Measurements from ENCODE around the gene ATP6V1A. TPM values are rescaled to one million over a fixed set of nuclear protein-coding genes. Genes with fewer than 3 reads are reported as not detected.

The ATP6V1A gene
- total RNA-seq, 1 donor from 2014 or later, result 39.1 TPM

GRCh38 chr3:113754494-113755159 is 7.8 kb downstream of the ATP6V1A start:
- intact Hi-C loops (cut with micrococcal nuclease), result no loop called here

GRCh38 chr3:113758389-113759024 is 11.7 kb downstream of the ATP6V1A start:
- peaks cover 13% of the 10 kb centered on the region for H3K4me1 Mint-ChIP-seq (ENCODE audit: low read depth)
- H3K27me3 Mint-ChIP-seq (ENCODE audit: insufficient read depth), result no peaks in the 10 kb centered on the region

More at GRCh38 chr3:113754494-113755159, 7.8 kb downstream of the ATP6V1A start:
- H3K4me3 Mint-ChIP-seq, result no peak overlapping the region
- DNase-seq (ENCODE audit: low spot score), result no peak
- H3K27ac Mint-ChIP-seq, result no peak overlapping the region
- H3K9me3 Mint-ChIP-seq, result peaks cover 9% of the 10 kb centered on the region
- H3K4me1 Mint-ChIP-seq (ENCODE audit: low read depth), result peaks cover 23% of the 10 kb centered on the region
- no peaks in the 10 kb centered on the region for H3K27me3 Mint-ChIP-seq (ENCODE audit: insufficient read depth)
- peaks cover 19% of the 10 kb centered on the region for H3K36me3 Mint-ChIP-seq (ENCODE audit: low read depth)

GRCh38 chr3:113764698-113765097 is 17.9 kb downstream of the ATP6V1A start:
- Mint-ChIP-seq H3K36me3 (ENCODE audit: low read depth) (no peaks in the 10 kb centered on the region), H3K27me3 (ENCODE audit: insufficient read depth) (no peaks in the 10 kb centered on the region), H3K4me1 (ENCODE audit: low read depth) (peaks cover 9% of the 10 kb centered on the region), H3K27ac (no peak overlapping the region), H3K9me3 (no peaks in the 10 kb centered on the region), H3K4me3 (no peak overlapping the region)
- DNase-seq (ENCODE audit: low spot score), result no peak
- intact Hi-C loops (cut with micrococcal nuclease), result no loop called here

More at GRCh38 chr3:113758389-113759024, 11.7 kb downstream of the ATP6V1A start:
- Mint-ChIP-seq H3K27ac (no peak overlapping the region), H3K36me3 (ENCODE audit: low read depth) (peaks cover 16% of the 10 kb centered on the region), H3K9me3 (peaks cover 9% of the 10 kb centered on the region), H3K4me3 (no peak overlapping the region)
- DNase-seq (ENCODE audit: low spot score), result no peak
- intact Hi-C loops (cut with micrococcal nuclease), result no loop called here

GRCh38 chr3:113769551-113769950 is 22.7 kb downstream of the ATP6V1A start:
- Mint-ChIP-seq H3K27me3 (ENCODE audit: insufficient read depth) (no peaks in the 10 kb centered on the region), H3K9me3 (no peaks in the 10 kb centered on the region), H3K4me3 (no peak overlapping the region), H3K4me1 (ENCODE audit: low read depth) (peaks cover 22% of the 10 kb centered on the region), H3K27ac (no peak overlapping the region), H3K36me3 (ENCODE audit: low read depth) (no peaks in the 10 kb centered on the region)
- intact Hi-C loops (cut with micrococcal nuclease), result no loop called here
- no peak for DNase-seq (ENCODE audit: low spot score)

- no peaks in the 10 kb centered on the region for H3K36me3 Mint-ChIP-seq (ENCODE audit: low read depth)
- H3K27ac Mint-ChIP-seq, result no peak overlapping the region
- DNase-seq (ENCODE audit: low spot score), result no peak
- intact Hi-C loops (cut with micrococcal nuclease), result no loop called here
- H3K4me3 Mint-ChIP-seq, result no peak overlapping the region
- H3K27me3 Mint-ChIP-seq (ENCODE audit: insufficient read depth), result no peaks in the 10 kb centered on the region
- no peaks in the 10 kb centered on the region for H3K9me3 Mint-ChIP-seq
- H3K4me1 Mint-ChIP-seq (ENCODE audit: low read depth), result peaks cover 22% of the 10 kb centered on the region
These were observed 25.2 kb downstream of the ATP6V1A start for GRCh38 chr3:113771993-113772392.

- H3K9me3 Mint-ChIP-seq, result no peaks in the 10 kb centered on the region
- no peaks in the 10 kb centered on the region for H3K36me3 Mint-ChIP-seq (ENCODE audit: low read depth)
- no peak for DNase-seq (ENCODE audit: low spot score)
- no peak overlapping the region for H3K27ac Mint-ChIP-seq
- no peaks in the 10 kb centered on the region for H3K27me3 Mint-ChIP-seq (ENCODE audit: insufficient read depth)
- H3K4me1 Mint-ChIP-seq (ENCODE audit: low read depth), result peaks cover 22% of the 10 kb centered on the region
- no peak overlapping the region for H3K4me3 Mint-ChIP-seq
- intact Hi-C loops (cut with micrococcal nuclease), result no loop called here
These were observed 26.5 kb downstream of the ATP6V1A start for GRCh38 chr3:113773381-113773780.

GRCh38 chr3:113775516-113775915 is 28.7 kb downstream of the ATP6V1A start:
- Mint-ChIP-seq H3K4me3 (no peak overlapping the region), H3K27me3 (ENCODE audit: insufficient read depth) (no peaks in the 10 kb centered on the region), H3K4me1 (ENCODE audit: low read depth) (peaks cover 13% of the 10 kb centered on the region), H3K9me3 (no peaks in the 10 kb centered on the region), H3K36me3 (ENCODE audit: low read depth) (peaks cover 3% of the 10 kb centered on the region), H3K27ac (no peak overlapping the region)
- intact Hi-C loops (cut with micrococcal nuclease), result no loop called here
- DNase-seq (ENCODE audit: low spot score), result no peak

- Mint-ChIP-seq H3K4me1 (ENCODE audit: low read depth) (peaks cover 13% of the 10 kb centered on the region), H3K27ac (no peak overlapping the region), H3K4me3 (no peak overlapping the region), H3K36me3 (ENCODE audit: low read depth) (peaks cover 3% of the 10 kb centered on the region), H3K27me3 (ENCODE audit: insufficient read depth) (no peaks in the 10 kb centered on the region), H3K9me3 (no peaks in the 10 kb centered on the region)
- DNase-seq (ENCODE audit: low spot score), result no peak
- intact Hi-C loops (cut with micrococcal nuclease), result no loop called here
These were observed 29.7 kb downstream of the ATP6V1A start for GRCh38 chr3:113776564-113776963.

- intact Hi-C loops (cut with micrococcal nuclease), result loop anchor here (5.0 kb wide), 1 partner anchor 36 kb away; the partner anchor contains the start of genes ATP6V1A and NAA50
- H3K4me3 Mint-ChIP-seq, result no peak overlapping the region
- no peaks in the 10 kb centered on the region for H3K9me3 Mint-ChIP-seq
These were observed 36.6 kb downstream of the ATP6V1A start for GRCh38 chr3:113783463-113783862.

GRCh38 chr3:113783980-113784379 is 37.1 kb downstream of the ATP6V1A start:
- intact Hi-C loops (cut with micrococcal nuclease), result loop anchor here (5.0 kb wide), 1 partner anchor 37 kb away; the partner anchor contains the start of genes ATP6V1A and NAA50
- Mint-ChIP-seq H3K27ac (peak overlapping the region; percentile 38), H3K9me3 (no peaks in the 10 kb centered on the region), H3K27me3 (ENCODE audit: insufficient read depth) (no peaks in the 10 kb centered on the region), H3K36me3 (ENCODE audit: low read depth) (peaks cover 13% of the 10 kb centered on the region), H3K4me1 (ENCODE audit: low read depth) (peaks cover 8% of the 10 kb centered on the region), H3K4me3 (no peak overlapping the region)
- no peak for DNase-seq (ENCODE audit: low spot score)

More at GRCh38 chr3:113783463-113783862, 36.6 kb downstream of the ATP6V1A start:
- Mint-ChIP-seq H3K36me3 (ENCODE audit: low read depth) (peaks cover 11% of the 10 kb centered on the region), H3K27ac (no peak overlapping the region), H3K27me3 (ENCODE audit: insufficient read depth) (no peaks in the 10 kb centered on the region), H3K4me1 (ENCODE audit: low read depth) (peaks cover 8% of the 10 kb centered on the region)
- DNase-seq (ENCODE audit: low spot score), result no peak

- intact Hi-C loops (cut with micrococcal nuclease), result no loop called here
- Mint-ChIP-seq H3K27ac (no peak overlapping the region), H3K4me1 (ENCODE audit: low read depth) (no peaks in the 10 kb centered on the region), H3K4me3 (no peak overlapping the region), H3K36me3 (ENCODE audit: low read depth) (peaks cover 13% of the 10 kb centered on the region), H3K27me3 (ENCODE audit: insufficient read depth) (no peaks in the 10 kb centered on the region), H3K9me3 (no peaks in the 10 kb centered on the region)
- DNase-seq (ENCODE audit: low spot score), result no peak
These were observed 44.5 kb downstream of the ATP6V1A start for GRCh38 chr3:113791381-113791780.

- no peak overlapping the region for H3K27ac Mint-ChIP-seq
- H3K4me1 Mint-ChIP-seq (ENCODE audit: low read depth), result no peaks in the 10 kb centered on the region
- no peaks in the 10 kb centered on the region for H3K27me3 Mint-ChIP-seq (ENCODE audit: insufficient read depth)
- peaks cover 10% of the 10 kb centered on the region for H3K36me3 Mint-ChIP-seq (ENCODE audit: low read depth)
- intact Hi-C loops (cut with micrococcal nuclease), result no loop called here
- no peak overlapping the region for H3K4me3 Mint-ChIP-seq
- DNase-seq (ENCODE audit: low spot score), result no peak
- H3K9me3 Mint-ChIP-seq, result no peaks in the 10 kb centered on the region
These were observed 47.7 kb downstream of the ATP6V1A start for GRCh38 chr3:113794526-113794925.

GRCh38 chr3:113795693-113796092 is 48.9 kb downstream of the ATP6V1A start:
- intact Hi-C loops (cut with micrococcal nuclease), result loop anchor here (1.0 kb wide), 1 partner anchor 59 kb away; no protein-coding TSS in a partner anchor
- H3K9me3 Mint-ChIP-seq, result no peaks in the 10 kb centered on the region
- H3K36me3 Mint-ChIP-seq (ENCODE audit: low read depth), result peaks cover 13% of the 10 kb centered on the region
- H3K4me3 Mint-ChIP-seq, result no peak overlapping the region
- no peaks in the 10 kb centered on the region for H3K27me3 Mint-ChIP-seq (ENCODE audit: insufficient read depth)
- H3K27ac Mint-ChIP-seq, result no peak overlapping the region
- no peak for DNase-seq (ENCODE audit: low spot score)
- H3K4me1 Mint-ChIP-seq (ENCODE audit: low read depth), result no peaks in the 10 kb centered on the region
